Cardiac fibroblast (primary cell): ENCODE data around the gene C2CD3.

Experiments
- DNase-seq, 2 donors: peaks; one replicate each; pipeline versions ENCODE4 v3.0.0 to v3.0.0-alpha.2; 2010; ENCODE audit warnings: low read depth in 2 of 2
- H3K4me3 ChIP-seq, 2 donors: replicated peaks in 1 of 2; 1 replicate in 1 of 2; 2 replicates in 1 of 2; pipeline ENCODE4 v1.5.1; 2011; ENCODE audit warnings: low read depth in 2 of 2, low read length in 2 of 2, mild to moderate bottlenecking in 2 of 2, moderate library complexity in 1 of 2
- TF ChIP-seq, protein P1 (sequence below): IDR thresholded peaks from one replicate; pipeline ENCODE4 v1.5.1; 2011; ENCODE audit warnings: low read depth, mild to moderate bottlenecking, low read length, inconsistent platforms

Gene C2CD3

DNA sequence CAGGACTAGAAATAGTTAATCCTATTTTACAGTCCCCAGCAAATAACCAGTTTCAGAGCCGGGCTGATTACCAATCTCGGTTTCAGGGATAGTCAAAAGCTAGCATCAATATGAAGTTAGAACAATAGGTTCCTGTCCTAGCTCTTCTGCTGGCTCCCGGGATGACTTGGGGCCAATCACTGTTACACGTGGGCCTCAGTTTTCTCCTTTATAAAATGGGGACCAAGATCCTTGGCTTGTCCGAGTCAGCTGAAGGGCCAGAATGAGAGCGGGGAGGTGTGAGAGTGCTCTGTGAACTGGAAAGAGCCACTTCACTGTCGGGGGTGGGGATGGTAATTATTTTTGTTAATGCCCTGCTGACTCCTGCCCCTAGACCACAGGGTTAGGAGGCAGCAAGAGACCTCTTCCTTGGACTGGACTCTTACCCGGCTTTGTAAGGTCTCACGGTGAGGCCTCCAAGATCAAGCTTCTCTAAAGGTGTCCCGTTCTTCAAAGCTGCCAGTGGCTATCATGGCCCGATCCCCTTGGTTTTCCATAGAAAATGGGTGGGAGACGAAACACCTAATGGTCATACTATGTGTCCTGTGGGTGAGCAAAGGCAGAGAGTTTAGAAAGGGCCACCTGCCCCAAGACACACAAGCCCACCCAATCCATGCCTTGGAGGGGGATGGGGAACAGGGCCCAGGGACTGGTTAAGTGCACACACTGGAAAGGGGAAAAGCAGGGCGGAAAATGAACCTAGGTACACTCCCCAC, 189.6 kb downstream of the C2CD3 start:
- no peak for DNase-seq
- TF ChIP-seq, protein P1, sequence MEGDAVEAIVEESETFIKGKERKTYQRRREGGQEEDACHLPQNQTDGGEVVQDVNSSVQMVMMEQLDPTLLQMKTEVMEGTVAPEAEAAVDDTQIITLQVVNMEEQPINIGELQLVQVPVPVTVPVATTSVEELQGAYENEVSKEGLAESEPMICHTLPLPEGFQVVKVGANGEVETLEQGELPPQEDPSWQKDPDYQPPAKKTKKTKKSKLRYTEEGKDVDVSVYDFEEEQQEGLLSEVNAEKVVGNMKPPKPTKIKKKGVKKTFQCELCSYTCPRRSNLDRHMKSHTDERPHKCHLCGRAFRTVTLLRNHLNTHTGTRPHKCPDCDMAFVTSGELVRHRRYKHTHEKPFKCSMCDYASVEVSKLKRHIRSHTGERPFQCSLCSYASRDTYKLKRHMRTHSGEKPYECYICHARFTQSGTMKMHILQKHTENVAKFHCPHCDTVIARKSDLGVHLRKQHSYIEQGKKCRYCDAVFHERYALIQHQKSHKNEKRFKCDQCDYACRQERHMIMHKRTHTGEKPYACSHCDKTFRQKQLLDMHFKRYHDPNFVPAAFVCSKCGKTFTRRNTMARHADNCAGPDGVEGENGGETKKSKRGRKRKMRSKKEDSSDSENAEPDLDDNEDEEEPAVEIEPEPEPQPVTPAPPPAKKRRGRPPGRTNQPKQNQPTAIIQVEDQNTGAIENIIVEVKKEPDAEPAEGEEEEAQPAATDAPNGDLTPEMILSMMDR, result no peak
- no peak overlapping the region for H3K4me3 ChIP-seq

DNA sequence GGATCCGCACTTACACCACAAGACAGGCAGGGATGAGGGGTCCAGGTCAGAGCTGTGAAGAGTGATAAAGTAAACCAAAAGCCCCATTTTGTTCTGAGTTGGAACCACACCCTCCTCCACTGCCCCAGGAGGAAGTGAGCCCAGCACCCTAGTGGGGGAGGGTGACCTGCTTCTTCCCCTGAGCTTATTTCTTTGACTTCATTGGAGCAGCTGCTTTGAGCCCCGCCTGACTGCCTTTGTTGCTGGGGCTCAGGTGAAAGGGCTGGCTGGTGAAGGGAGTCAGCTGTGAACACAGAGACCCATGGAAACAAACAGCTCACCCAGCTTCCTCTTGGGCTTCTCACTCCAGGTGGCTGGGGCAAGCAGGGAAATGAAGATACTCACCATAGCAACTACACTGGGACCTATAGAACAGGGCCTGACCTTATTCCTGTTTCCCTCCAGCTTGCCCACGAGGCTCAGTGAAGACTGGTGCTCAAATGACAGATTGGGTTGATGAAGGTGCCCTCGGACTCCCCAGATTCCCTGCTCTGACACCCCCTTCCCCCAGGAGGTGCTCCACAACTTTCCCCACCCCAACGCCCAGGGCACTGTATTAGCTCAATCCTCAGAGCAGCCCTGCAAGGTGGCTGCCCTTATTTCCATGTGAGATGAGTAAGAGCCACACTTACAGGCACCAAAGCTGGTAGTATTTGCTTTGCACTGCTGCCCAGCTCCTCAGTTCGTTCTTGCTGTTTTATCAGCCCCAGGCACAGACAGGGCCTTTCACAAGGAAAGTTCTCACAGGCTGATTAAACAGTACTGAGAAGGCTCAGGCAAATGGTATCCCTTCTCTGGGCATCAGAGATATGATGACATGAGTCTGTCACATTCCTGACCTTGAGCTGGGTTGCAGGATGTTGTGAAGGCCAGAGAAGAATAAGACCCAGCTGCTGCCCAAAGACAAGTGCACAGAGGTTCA, 190.5 kb downstream of the C2CD3 start:
- no peak for DNase-seq
- TF ChIP-seq, protein P1, result no peak
- no peak overlapping the region for H3K4me3 ChIP-seq

DNA sequence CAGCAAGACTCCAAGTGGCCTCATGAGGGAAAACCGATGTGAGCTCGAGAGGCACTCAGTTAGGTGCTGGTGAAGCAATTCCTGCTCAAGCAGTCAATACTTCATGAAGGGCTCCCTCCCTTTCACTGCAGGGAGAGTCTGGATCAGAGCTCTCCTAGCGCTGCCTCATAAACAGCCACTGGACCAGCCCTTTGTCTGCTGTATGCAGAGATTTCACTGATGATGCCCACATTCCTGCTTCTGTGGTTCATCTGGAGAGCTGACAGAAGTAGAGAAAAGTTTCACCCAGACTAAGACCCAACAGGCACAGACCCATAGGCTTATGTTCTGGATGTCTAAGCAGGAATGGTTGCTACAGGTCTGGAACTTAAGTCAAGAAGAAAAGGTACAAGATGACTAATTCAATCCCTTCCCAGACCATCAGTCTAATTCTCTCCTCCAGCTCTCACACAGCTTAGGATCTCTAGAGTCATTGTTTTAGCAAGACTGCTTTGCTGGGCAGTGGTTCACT, 192.2 kb downstream of the C2CD3 start:
- TF ChIP-seq, protein P1, result no peak
- no peak overlapping the region for H3K4me3 ChIP-seq
- no peak for DNase-seq

DNA sequence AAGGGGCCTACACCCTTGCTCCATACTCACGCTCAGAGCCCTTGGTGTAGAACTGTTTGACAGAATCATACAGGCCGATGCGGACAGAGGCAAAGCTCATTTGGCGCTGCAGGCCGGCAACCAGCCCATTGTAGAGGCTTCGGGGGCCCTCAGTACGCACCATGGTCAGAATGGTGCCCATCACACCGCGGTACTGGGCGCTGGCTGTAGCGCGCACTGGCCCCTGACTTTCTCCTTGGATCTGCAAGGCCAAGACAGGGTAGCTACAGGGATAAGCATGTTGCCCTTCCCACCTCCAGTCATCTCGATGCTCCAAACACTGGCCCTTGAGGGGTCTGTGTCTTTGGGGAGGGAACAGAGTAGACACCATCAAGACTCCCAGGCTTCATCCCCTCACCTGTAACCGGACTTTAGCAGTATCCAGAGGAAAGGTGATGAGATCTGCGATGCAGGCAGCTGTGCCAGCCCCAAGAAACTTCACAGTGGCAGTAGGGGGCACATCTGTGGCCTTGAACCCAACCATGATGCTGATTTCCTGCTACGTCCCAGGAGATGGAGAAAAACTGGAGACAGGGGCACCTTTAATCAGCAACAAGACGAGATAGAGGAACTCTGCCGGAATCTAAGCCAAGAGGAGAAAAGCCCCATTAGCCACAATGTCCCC, 192.8 kb downstream of the C2CD3 start:
- TF ChIP-seq, protein P1, result no peak
- no peak overlapping the region for H3K4me3 ChIP-seq
- DNase-seq, result no peak

DNA sequence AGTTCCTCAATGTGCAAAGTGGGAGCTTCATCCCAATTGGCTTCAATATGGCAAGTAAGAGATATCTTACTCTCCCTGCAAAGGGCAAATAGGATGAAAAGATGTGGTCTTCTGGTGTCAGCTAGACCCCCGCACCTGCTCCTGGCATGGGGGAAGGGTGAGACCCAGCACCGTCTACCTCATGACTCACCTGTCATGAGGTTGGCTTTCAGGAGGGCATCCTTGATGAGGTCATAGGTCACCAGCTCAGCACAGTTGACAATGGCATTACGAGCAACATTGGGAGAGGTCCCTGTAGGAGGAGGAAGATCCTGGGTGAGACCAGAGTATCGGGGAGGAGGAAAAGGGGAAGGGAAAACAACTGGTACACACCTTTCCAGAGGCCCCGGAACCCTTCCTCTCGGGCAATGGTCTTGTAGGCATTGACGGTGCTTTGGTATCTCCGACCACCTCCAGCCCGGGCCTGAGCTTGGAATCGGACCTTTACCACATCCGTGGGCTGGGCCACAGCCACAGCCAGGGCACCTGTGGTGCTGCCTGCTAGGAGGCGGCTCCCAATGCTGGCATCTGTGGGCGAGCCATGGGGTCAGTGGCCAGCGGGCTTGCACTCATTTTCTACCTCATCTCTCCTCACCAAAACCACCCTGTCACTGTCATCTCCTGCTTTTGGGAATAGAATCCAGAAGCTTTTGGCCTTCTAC, 194.2 kb downstream of the C2CD3 start:
- TF ChIP-seq, protein P1, result no peak
- H3K4me3 ChIP-seq, result no peak overlapping the region
- no peak for DNase-seq

DNA sequence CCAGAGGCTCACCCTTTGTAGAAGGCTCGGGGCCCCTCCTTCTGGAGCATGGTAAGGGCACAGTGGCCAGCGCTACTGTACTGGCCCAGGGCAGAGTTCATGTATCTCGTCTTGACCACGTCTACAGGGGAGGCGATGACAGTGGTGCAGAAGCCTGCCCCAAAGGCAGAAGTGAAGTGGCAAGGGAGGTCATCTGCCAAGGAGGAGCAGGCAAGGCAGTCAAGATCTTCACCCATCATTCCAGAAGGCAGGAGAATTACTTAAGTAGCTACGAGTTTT, 195.4 kb downstream of the C2CD3 start:
- no peak overlapping the region for H3K4me3 ChIP-seq
- DNase-seq, result no peak
- TF ChIP-seq, protein P1, result no peak
